ENCODE results near the gene SPIRE1. TPM values are rescaled to one million over a fixed set of nuclear protein-coding genes. Genes with fewer than 3 reads are reported as not detected.

The SPIRE1 gene
- total RNA-seq, 2 experiments from 2014 or later, result 0.99 to 1.4 TPM

- no peaks in the 10 kb centered on the region for H3K27me3 Mint-ChIP-seq
- peaks cover 0 to 8% of the 10 kb centered on the region in 2 experiments for H3K9me3 ChIP-seq (ENCODE audit: control insufficient read depth in 1 of 2, insufficient read depth in 1 of 2, low read length in 2 of 2)
- CTCF ChIA-PET, result no interaction called here
- POLR2A ChIA-PET, result no interaction called here
- H3K36me3 ChIP-seq (ENCODE audit: insufficient read depth, low read length), result no peaks in the 10 kb centered on the region
- no peaks in the 10 kb centered on the region for H3K9me3 Mint-ChIP-seq
- intact Hi-C loops (cut with DNase I, micrococcal nuclease), result no loop called here
- no peaks in the 10 kb centered on the region for H3K27me3 ChIP-seq (ENCODE audit: control insufficient read depth in 1 of 2, insufficient read depth in 2 of 2, low read length in 2 of 2)
- H3K36me3 Mint-ChIP-seq (ENCODE audit: low read depth), result no peaks in the 10 kb centered on the region
- DNase-seq, result no peak
- no peak overlapping the region for H3K4me3 ChIP-seq (ENCODE audit: low read length)
- H3K4me1 ChIP-seq (ENCODE audit: insufficient read depth, low read length), result no peaks in the 10 kb centered on the region
- no peak for ATAC-seq (ENCODE audit: poor library complexity)
- H3K27ac ChIP-seq (ENCODE audit: low read depth in 1 of 2, low read length in 2 of 2), result no peak overlapping the region
- no peaks in the 10 kb centered on the region for H3K4me1 Mint-ChIP-seq (ENCODE audit: low read depth)
- H3K27ac Mint-ChIP-seq, result no peak overlapping the region
- H3K4me3 Mint-ChIP-seq, result no peak overlapping the region
- no peak for TF ChIP-seq CTCF (IDR thresholded peaks at IDR 0.05)
Observed at GRCh38 chr18:12580630-12581342, 77.1 kb downstream of the SPIRE1 start.

- peaks cover 0 to 8% of the 10 kb centered on the region in 2 experiments for H3K9me3 ChIP-seq (ENCODE audit: control insufficient read depth in 1 of 2, insufficient read depth in 1 of 2, low read length in 2 of 2)
- Mint-ChIP-seq H3K27me3 (no peaks in the 10 kb centered on the region), H3K4me3 (no peak overlapping the region), H3K36me3 (ENCODE audit: low read depth) (no peaks in the 10 kb centered on the region), H3K4me1 (ENCODE audit: low read depth) (no peaks in the 10 kb centered on the region), H3K27ac (no peak overlapping the region), H3K9me3 (no peaks in the 10 kb centered on the region)
- no peak overlapping the region for H3K4me3 ChIP-seq (ENCODE audit: low read length)
- DNase-seq, result no peak
- TF ChIP-seq CTCF (IDR thresholded peaks at IDR 0.05), result no peak
- no peaks in the 10 kb centered on the region for H3K27me3 ChIP-seq (ENCODE audit: control insufficient read depth in 1 of 2, insufficient read depth in 2 of 2, low read length in 2 of 2)
- ChIA-PET CTCF (interaction anchor here (0.9 kb wide), 1 partner anchor 9 kb away, joined by 4 read pairs; no protein-coding TSS in a partner anchor), POLR2A (no interaction called here)
- intact Hi-C loops (cut with DNase I, micrococcal nuclease), result no loop called here
- H3K4me1 ChIP-seq (ENCODE audit: insufficient read depth, low read length), result no peaks in the 10 kb centered on the region
- ATAC-seq (ENCODE audit: poor library complexity), result no peak
- H3K36me3 ChIP-seq (ENCODE audit: insufficient read depth, low read length), result no peaks in the 10 kb centered on the region
- H3K27ac ChIP-seq (ENCODE audit: low read depth in 1 of 2, low read length in 2 of 2), result no peak overlapping the region
Observed at GRCh38 chr18:12579775-12580174, 78.1 kb downstream of the SPIRE1 start.

GRCh38 chr18:12577848-12578247 is 80.1 kb downstream of the SPIRE1 start:
- ChIA-PET CTCF (no interaction called here), POLR2A (no interaction called here)
- Mint-ChIP-seq H3K4me1 (ENCODE audit: low read depth) (no peaks in the 10 kb centered on the region), H3K36me3 (ENCODE audit: low read depth) (no peaks in the 10 kb centered on the region), H3K27me3 (no peaks in the 10 kb centered on the region), H3K9me3 (no peaks in the 10 kb centered on the region), H3K4me3 (no peak overlapping the region), H3K27ac (no peak overlapping the region)
- Histone ChIP-seq H3K4me1 (ENCODE audit: insufficient read depth, low read length) (no peaks in the 10 kb centered on the region), H3K36me3 (ENCODE audit: insufficient read depth, low read length) (no peaks in the 10 kb centered on the region), H3K27me3 (ENCODE audit: control insufficient read depth in 1 of 2, insufficient read depth in 2 of 2, low read length in 2 of 2) (no peaks in the 10 kb centered on the region), H3K27ac (ENCODE audit: low read depth in 1 of 2, low read length in 2 of 2) (no peak overlapping the region), H3K4me3 (ENCODE audit: low read length) (no peak overlapping the region), H3K9me3 (ENCODE audit: control insufficient read depth in 1 of 2, insufficient read depth in 1 of 2, low read length in 2 of 2) (peaks cover 0 to 8% of the 10 kb centered on the region in 2 experiments)
- intact Hi-C loops (cut with DNase I, micrococcal nuclease), result no loop called here
- DNase-seq (no peak), ATAC-seq (ENCODE audit: poor library complexity) (no peak)
- TF ChIP-seq CTCF (IDR thresholded peaks at IDR 0.05), result no peak

Measured in CD4-positive, alpha-beta T cell (primary cell).